Measurements from ENCODE around the gene DONSON.

The DONSON gene

DNA sequence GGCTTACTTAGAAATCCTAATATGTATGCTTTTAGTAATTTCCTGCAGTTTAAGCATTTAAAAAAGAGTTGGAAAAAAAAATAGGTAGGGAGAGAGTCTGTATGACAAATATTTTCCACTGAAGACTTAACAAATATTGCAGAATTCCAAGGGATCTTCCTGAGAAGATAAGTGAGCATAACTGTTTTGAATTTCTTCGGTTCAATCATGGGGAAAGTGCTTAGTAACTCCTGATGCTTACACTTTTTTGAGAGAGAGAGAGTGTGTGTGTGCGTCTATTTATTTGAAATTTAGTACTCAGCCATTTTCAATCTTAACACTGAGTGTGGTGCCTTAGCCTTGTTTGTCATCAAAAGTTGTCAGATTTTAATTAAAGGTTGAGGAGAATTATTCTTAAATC, 27.1 kb downstream of the DONSON start:
- no peak for DNase-seq

- no peak for DNase-seq
Observed at GRCh38 chr21:33560965-33561364, 27.5 kb downstream of the DONSON start.

GRCh38 chr21:33559813-33560212, 28.7 kb downstream of the DONSON start:
- no peak for DNase-seq

DNA sequence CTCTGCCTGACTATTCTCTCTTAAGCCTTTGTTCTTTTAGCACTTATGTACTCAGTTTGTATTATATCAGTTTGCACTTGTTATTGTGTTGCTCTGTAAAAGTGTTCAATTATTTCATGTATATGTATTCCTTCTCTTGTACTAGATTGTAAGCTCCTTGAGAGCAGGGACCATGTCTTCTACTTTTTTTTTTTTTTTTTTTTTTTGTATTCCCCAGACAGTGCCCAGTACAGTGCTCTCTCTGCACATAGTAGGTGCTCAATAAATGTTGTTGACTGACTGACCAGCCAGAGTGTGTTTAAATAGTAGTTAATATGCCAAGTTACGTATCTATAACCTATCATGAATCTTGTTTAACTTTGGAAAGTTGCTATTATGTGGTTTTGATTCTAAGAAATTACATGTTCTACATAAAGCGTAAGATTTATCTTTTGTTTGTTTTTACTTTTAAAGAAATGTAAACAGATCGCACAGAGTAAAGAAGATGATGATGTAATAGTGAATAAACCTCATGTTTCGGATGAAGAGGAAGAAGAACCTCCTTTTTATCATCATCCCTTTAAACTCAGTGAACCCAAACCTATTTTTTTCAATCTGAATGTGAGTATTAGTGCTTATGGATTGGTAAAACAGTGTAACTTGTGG, 29.6 kb downstream of the DONSON start:
- no peak for DNase-seq

- DNase-seq = no peak
Observed at GRCh38 chr21:33557447-33557846, 31.0 kb downstream of the DONSON start.

- no peak for DNase-seq
Observed at GRCh38 chr21:33554982-33555344, 33.5 kb downstream of the DONSON start.

DNA sequence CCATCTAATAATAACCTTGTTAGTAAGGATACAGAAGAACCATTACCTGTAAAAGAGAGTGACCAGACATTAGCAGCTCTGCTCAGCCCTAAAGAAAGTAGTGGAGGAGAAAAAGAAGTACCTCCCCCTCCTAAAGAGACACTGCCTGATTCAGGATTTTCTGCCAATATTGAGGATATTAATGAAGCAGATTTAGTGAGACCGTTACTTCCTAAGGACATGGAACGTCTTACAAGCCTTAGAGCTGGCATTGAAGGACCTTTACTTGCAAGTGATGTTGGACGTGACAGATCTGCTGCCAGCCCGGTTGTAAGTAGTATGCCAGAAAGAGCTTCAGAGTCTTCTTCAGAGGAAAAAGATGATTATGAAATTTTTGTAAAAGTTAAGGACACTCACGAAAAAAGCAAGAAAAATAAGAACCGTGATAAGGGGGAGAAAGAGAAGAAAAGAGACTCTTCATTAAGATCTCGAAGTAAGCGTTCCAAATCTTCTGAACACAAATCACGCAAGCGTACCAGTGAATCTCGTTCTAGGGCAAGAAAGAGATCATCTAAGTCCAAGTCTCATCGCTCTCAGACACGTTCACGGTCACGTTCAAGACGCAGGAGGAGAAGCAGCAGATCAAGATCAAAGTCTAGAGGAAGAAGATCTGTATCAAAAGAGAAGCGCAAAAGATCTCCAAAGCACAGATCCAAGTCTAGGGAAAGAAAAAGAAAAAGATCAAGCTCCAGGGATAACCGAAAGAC, 34.1 kb downstream of the DONSON start:
- no peak for DNase-seq

- no peak for DNase-seq
Observed at GRCh38 chr21:33552999-33553598, 35.4 kb downstream of the DONSON start.

DNA sequence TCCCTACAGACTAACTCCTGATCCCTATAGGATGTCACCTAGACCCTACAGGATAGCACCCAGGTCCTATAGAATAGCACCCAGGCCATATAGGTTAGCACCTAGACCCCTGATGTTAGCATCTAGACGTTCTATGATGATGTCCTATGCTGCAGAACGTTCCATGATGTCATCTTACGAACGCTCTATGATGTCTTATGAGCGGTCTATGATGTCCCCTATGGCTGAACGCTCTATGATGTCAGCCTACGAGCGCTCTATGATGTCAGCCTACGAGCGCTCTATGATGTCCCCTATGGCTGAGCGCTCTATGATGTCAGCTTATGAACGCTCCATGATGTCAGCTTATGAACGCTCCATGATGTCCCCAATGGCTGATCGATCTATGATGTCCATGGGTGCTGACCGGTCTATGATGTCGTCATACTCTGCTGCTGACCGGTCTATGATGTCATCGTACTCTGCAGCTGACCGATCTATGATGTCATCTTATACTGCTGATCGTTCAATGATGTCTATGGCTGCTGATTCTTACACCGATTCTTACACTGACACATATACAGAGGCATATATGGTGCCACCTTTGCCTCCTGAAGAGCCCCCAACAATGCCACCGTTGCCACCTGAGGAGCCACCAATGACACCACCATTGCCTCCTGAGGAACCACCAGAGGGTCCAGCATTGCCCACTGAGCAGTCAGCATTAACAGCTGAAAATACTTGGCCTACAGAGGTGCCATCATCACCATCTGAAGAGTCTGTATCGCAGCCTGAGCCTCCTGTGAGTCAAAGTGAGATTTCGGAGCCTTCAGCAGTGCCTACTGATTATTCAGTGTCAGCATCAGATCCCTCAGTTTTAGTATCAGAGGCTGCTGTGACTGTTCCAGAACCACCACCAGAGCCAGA, 36.1 kb downstream of the DONSON start:
- no peak for DNase-seq

- DNase-seq = no peak
Observed at GRCh38 chr21:33551664-33552063, 36.8 kb downstream of the DONSON start.

GRCh38 chr21:33550772-33551660, 37.5 kb downstream of the DONSON start:
- no peak for DNase-seq

DNA sequence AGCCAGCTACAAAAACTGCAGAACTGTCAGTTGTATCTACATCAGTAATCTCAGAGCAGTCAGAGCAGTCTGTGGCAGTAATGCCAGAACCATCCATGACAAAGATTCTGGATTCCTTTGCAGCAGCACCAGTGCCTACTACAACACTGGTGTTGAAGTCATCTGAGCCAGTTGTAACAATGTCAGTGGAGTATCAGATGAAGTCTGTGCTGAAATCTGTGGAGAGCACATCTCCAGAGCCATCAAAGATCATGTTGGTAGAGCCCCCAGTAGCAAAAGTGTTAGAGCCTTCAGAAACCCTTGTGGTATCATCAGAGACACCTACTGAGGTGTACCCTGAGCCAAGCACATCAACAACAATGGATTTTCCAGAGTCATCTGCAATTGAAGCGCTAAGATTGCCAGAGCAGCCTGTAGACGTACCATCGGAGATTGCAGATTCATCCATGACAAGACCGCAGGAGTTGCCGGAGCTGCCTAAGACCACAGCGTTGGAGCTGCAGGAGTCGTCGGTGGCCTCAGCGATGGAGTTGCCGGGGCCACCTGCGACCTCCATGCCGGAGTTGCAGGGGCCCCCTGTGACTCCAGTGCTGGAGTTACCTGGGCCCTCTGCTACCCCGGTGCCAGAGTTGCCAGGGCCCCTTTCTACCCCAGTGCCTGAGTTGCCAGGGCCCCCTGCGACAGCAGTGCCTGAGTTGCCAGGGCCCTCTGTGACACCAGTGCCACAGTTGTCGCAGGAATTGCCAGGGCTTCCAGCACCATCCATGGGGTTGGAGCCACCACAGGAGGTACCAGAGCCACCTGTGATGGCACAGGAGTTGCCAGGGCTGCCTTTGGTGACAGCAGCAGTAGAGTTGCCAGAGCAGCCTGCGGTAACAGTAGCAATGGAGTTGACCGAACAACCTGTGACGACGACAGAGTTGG, 38.4 kb downstream of the DONSON start:
- DNase-seq = no peak

DNA sequence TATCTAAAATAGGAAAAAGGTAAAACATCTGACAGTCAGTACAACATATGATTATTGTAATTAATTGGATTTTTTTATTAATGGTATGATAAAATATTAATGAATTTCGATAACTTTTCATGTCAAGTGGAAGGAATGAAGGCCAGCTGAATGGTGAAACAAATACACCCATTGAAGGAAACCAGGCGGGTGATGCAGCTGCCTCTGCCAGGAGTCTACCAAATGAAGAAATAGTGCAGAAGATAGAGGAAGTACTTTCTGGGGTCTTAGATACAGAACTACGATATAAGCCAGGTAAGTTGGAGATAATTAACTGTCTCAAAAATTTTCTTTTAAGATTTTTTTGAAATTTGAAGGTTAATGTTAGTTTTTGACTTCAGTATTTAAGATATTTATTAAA, 42.4 kb downstream of the DONSON start:
- peak; percentile 40 to 53 for DNase-seq

GRCh38 chr21:33544451-33545195, 43.9 kb downstream of the DONSON start:
- no peak for DNase-seq

DNA sequence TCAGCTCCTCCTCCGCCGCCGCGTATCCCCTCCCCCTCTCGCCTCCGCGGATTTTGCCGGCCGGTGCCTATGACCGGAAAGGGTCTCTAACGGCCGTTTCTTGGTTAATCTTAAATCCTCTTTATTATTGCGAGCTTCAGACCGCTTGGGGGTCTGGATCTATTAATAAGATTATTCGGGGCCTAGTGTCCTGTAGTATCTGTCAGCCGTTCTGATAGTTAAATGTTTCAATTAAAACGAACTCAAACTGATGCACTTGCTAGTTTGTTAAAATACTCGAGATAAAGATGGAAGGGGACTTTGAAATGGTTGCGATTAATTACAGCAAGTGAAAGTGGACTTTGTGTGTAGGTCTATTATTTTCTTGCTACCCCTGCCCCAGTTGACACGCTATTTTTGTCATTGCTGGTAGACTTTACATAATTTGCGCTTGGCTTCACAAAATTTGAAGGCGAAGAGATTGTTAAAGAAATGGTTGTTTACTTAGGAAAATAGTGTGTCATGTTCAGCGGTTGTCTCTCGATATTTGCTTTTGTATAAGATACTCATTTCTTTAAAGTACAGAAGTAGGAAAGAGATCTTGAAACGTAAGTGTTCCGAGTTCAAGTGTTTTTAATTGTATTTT, 44.9 kb downstream of the DONSON start:
- DNase-seq = peak in 1 of 2 experiments; percentile 39

DNA sequence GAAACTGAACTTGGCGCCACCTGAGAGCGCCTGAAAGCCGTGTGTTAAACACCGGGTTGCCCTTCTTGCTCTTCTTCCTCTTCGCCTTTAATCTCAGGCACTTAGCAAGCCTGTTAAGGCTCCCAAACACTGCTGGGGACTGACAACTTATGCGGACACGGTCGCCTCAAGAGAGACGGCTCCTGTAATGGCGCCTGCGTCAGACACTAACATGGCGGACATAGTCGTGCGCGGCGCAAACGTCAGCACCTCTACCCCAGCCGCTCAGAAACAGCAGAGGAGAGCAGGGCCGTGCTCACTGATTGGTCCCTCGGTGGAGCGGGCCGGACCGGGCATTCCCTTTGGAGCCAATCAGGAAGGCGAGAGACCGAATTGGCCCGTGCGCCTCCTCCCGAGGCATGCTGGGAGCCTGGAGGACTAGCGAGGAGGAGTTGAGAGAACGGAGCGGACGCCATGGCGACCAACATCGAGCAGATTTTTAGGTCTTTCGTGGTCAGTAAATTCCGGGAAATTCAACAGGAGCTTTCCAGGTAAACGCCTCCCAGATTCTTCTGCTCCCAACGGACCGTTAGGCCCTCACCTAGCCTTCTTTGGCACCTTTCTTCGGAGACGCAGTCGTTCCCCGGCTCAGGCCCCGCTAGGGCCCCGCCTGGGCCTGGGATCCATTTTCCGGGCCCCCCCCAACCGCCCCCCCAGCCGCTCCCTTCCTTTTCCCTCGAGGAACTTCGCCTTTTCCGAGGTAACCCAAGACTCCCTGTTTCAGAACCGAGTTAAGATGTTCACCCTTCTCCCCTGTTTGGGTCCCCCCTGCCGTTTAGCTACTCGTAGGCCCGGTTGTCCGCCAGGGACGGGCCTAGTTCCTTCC, 45.6 kb downstream of the DONSON start, which contains the start of gene SON:
Gene SON (plus strand): TSS at position 399 of the 865 bp plus-strand sequence. CDS start 55 bp downstream, at position 454.
- DNase-seq = peak; percentile 93 to 98

GRCh38 chr21:33541756-33542639, 46.5 kb downstream of the DONSON start, which contains the start of gene GART:
TSS of gene GART (minus strand) at chr21:33542117. CDS start at chr21:33539315, 2,802 bp downstream.
- DNase-seq = peak; percentile 55 to 59
